Medulla oblongata (tissue), 1 donor: ENCODE data around the gene NUP42.
A peak's percentile ranks its signal among the peaks of the same experiment; 100 is the strongest.
"Not testable (repeated sequence)": the region's sequence is repeated elsewhere in the genome, so short reads cannot be mapped to it uniquely, and the experiment has no call there.

ENCODE experiments used
- DNase-seq: peaks from one replicate; pipeline ENCODE4 v3.0.0-alpha.2; 2015; ENCODE audit errors: extremely low spot score

The NUP42 gene

DNA sequence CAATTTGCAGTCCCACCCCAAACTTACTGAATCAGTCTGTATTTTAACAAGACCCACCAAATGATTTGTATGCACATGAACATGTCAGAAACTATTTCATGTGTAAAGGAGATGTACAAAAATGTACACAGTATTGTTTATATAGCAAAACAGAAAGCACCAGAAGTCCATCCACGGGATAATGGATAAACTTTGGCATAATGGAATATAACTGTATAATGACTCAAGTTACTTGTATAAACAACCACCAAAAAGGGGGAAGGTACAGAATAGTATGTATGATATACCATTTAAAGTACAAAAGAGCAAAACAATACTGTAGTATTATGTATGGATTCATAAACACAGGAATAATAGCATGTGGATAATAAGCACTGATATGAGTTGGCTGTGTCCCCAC, 22.4 kb downstream of the NUP42 start:
- no peak for DNase-seq

GRCh38 chr7:23205577-23205908, 23.7 kb downstream of the NUP42 start:
- no peak for DNase-seq

GRCh38 chr7:23205909-23206767, 24.3 kb downstream of the NUP42 start:
- DNase-seq = no peak

DNA sequence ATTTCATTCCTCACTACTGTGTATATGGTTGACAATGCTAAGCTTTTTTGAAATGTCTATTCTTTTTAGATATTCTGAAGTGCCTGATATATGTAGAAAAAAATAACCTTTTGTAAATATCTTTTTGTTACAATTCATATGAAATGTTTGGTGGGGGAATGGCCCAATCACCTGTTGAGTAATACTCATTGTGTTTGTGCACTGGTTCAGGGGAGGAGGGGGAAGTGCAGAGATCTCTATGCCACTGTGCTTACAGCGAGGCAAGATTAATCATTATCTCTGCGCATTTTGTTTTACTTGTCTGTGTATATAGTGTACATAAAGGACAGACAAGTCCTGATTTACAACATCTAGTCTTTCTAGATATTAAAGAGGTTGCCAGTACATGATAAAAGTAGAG, 25.2 kb downstream of the NUP42 start:
- no peak for DNase-seq

- no peak for DNase-seq
Measured at GRCh38 chr7:23207884-23208283, 26.0 kb downstream of the NUP42 start.

DNA sequence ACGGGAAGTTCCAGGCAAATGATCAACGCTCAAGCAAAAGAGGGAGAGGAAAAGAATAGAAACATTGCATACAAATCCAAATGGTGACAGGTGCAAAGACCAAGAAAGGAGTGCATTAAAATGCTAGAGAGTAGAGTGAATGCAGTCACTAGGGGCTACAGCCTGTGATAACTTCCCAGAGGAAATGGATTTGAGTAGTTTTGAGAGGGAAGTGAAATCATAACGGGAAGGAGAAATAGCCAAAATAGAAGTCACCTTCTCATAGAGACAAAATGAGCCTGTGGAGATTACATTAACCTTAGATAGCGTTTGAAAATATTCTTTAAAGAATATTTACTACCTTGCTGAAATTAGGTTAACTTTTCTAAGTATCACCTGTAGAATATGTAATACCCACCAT, 26.5 kb downstream of the NUP42 start:
- peak; percentile 38 for DNase-seq

- no peak for DNase-seq
Measured at GRCh38 chr7:23210506-23210905, 28.7 kb downstream of the NUP42 start.

- DNase-seq = no peak
Measured at GRCh38 chr7:23211589-23211988, 29.7 kb downstream of the NUP42 start.

DNA sequence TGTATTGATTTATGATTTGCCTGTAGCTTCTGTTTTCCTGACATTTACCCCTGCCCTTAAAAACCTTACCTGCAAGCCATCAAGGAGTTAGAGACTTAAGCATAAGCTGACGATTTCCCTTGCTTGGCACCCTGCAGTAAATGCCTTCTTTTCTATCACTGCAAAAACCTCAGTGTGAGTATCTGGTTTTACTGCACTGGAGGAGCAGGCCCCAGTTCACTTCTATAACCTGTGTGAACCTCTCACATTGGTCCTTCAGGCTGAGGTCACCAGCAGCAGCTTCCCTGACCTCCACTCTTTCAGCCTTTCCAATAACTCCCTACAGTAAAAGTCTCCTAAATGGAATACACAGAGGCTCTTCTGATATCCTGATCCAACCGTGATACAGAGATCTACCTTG, 30.5 kb downstream of the NUP42 start:
- DNase-seq = no peak

GRCh38 chr7:23212841-23213240, 31.0 kb downstream of the NUP42 start:
- DNase-seq = peak; percentile 46

GRCh38 chr7:23213755-23214154, 31.9 kb downstream of the NUP42 start:
- DNase-seq = no peak

GRCh38 chr7:23214423-23214822, 32.6 kb downstream of the NUP42 start:
- DNase-seq = no peak

DNA sequence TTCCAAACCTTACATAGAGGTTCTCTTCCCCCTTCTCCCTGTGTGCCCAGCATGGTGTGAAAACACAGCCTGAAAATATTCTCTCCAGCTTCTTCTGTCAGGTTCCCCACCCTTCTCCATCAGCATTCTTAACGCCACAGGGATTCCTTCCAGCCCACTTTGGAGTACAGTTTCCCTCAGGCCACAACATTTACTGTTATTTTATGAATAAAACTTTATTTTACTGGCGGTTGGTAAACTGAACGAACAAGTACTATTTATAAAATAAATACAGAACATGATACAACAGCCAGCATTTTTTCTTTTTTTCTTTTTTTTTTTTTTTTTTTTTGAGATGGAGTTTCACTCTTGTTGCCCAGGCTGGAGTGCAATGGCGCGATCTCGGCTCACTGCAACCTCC, 33.1 kb downstream of the NUP42 start:
- no peak for DNase-seq

GRCh38 chr7:23216021-23216420, 34.2 kb downstream of the NUP42 start:
- peak; percentile 90 for DNase-seq

DNA sequence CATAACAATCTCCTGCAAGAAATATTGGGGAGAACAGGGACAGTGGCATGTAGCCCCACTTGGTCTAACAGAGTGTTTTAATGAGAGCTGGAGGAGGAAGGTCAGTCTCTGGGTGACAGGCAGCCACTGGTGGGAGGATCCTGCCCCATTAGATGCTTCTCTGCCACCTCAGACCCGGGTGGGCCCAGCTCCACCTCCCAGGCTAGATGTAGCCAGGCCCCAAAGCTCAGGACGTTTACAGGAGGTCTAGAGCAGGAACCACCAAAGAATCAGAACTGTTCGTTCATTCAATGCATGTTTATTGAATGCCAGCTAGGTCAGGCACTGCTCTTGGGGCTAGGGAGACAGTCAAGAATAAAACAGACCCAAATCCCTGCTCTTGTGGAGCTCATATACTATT, 36.3 kb downstream of the NUP42 start:
- no peak for DNase-seq

- DNase-seq = no peak
Measured at GRCh38 chr7:23220690-23221305, 39.0 kb downstream of the NUP42 start.

GRCh38 chr7:23222439-23223030, 40.7 kb downstream of the NUP42 start:
- DNase-seq = no peak

DNA sequence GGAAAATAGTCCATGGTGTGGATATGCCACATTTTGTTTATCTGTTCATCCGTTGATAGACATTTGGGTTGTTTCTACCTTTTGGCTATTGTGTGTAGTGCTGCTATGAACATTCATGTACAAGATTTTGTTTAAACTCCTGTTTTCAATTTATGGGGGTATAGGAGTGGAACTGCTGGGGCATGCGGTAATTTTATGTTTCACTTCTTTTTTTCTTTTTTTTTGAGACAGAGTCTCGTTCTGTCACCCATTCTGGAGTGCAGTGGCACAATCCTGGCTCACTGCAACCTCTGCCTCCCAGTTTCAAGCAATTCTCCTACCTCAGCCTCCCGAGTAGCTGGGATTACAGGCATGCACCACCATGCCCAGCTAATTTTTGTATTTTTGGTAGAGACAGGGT, 42.5 kb downstream of the NUP42 start:
- not testable (repeated sequence) for DNase-seq

DNA sequence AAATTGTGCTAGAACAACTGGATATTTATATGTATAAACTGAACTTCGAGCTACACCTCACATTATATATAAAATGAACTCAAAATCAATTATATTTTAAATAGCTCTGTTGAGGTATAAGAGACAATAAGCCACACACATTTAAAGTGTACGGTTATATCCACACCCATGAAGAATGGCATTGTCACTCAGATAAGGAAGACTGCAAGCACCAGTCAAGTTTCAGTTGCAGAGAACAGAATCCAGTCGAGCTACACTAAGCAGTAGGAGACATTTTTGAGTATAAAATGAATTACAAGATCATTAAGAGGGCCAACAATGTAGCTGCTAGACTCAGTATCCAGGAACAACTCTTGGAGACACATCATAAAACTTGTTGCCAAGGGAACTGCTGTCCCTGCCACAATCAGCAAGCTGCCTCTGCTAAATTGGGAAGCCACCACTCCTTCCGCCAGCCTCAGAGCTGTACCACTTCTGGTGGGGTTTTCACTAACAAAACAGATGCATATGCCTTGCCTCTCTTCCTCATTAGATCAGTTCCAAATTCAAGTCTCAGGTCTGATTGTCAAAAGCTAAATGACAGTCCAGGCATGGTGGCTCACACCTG, 45.1 kb downstream of the NUP42 start:
- DNase-seq = peak; percentile 61

GRCh38 chr7:23228412-23228811, 46.6 kb downstream of the NUP42 start:
- no peak for DNase-seq

DNA sequence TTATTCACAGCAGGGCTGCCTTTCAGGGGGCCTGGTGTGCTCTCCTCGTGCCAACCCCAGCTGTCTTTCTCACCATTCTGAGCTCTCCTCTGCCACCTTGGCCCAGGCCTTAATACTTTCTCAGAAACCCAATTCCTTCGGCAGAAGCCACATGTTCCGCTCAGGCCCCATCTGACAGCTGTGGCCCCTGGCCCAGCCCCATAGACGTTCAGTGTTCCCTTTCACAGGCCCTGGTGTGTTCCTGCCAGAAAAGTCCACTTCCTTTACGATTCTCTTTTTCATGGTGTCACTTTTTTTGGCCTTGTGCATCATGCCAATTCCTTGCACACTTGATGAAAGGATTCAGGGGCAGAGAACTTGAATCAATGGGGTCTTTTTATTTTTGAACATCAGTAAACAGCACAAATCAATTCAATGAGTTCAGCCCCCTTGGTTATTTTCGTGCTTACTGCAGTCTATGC, 48.8 kb downstream of the NUP42 start:
- peak; percentile 79 for DNase-seq

DNA sequence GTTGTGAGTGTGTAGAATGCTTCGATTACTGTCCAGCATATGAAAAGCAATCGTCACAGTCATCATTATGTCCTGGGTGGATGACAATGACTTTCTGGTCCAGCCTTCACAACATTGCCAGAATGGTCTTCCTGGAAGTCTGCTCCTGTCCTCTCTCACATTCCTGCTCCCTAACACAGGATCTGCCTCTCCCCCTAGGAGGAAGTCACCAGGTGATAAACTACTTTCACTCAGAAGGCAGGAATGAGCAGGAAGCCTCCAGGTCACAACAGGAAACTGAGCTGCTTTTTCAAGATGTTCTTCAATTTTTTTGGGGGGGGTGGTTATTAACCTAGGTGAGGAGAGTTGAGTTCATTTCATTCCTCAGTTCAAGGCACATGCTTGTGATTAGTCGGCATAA, 51.1 kb downstream of the NUP42 start:
- DNase-seq = no peak
